Tibial artery (tissue), 4 donors: Measurements from ENCODE around the gene ERF.

Experiments
- DNase-seq, 2 donors: peaks; one replicate each; pipeline ENCODE4 v3.0.0-alpha.2; 2019
- H3K27ac ChIP-seq, 2 donors: fragments of 200-600 bp; sonication (generic) in 1 of 2; 1 replicate in 1 of 2; 2 replicates in 1 of 2; pipeline ENCODE4 v1.5.1; 2018 to 2019; ENCODE audit warnings: mild to moderate bottlenecking in 1 of 2
- H3K27me3 ChIP-seq, 2 donors: fragments of 200-600 bp; sonication (generic) in 1 of 2; one replicate each; pipeline versions ENCODE4 v1.5.1 to v1.6.0; 2016 to 2019
- H3K36me3 ChIP-seq, 3 donors: fragments of 200-600 bp; sonication (generic) in 2 of 3; one replicate each; pipeline ENCODE4 v1.5.1; 2016 to 2019; ENCODE audit warnings: mild to moderate bottlenecking in 2 of 3
- H3K4me1 ChIP-seq, 4 donors: fragments of 200-600 bp; sonication (generic) in 2 of 4; 1 replicate in 3 of 4; 2 replicates in 1 of 4; pipeline ENCODE4 v1.5.1; 2016 to 2019
- H3K4me3 ChIP-seq, 2 donors: fragments of 200-600 bp; sonication (generic) in 1 of 2; 1 replicate in 1 of 2; 2 replicates in 1 of 2; pipeline ENCODE4 v1.5.1; 2018 to 2019; ENCODE audit warnings: mild to moderate bottlenecking in 2 of 2
- H3K9me3 ChIP-seq, 3 donors: fragments of 200-600 bp; sonication (generic) in 1 of 3; one replicate each; pipeline ENCODE4 v1.5.1; 2016 to 2019
- intact Hi-C: fragments of 100-400 bp; cut with DNase I; formaldehyde crosslinking; loops from one replicate; pipeline ENCODE4 v1.15.0; 2023; ENCODE audit warnings: low total_unique reads
- TF ChIP-seq, protein P1 (sequence below), 2 experiments: fragments of 200-600 bp in 1 of 2; fragments of 450-650 bp in 1 of 2; IDR thresholded peaks; one replicate each; pipeline ENCODE4 v1.5.1; 2017 to 2019; ENCODE audit warnings: antibody characterized with exemption in 2 of 2, mild to moderate bottlenecking in 1 of 2, moderate library complexity in 1 of 2

Gene ERF

DNA sequence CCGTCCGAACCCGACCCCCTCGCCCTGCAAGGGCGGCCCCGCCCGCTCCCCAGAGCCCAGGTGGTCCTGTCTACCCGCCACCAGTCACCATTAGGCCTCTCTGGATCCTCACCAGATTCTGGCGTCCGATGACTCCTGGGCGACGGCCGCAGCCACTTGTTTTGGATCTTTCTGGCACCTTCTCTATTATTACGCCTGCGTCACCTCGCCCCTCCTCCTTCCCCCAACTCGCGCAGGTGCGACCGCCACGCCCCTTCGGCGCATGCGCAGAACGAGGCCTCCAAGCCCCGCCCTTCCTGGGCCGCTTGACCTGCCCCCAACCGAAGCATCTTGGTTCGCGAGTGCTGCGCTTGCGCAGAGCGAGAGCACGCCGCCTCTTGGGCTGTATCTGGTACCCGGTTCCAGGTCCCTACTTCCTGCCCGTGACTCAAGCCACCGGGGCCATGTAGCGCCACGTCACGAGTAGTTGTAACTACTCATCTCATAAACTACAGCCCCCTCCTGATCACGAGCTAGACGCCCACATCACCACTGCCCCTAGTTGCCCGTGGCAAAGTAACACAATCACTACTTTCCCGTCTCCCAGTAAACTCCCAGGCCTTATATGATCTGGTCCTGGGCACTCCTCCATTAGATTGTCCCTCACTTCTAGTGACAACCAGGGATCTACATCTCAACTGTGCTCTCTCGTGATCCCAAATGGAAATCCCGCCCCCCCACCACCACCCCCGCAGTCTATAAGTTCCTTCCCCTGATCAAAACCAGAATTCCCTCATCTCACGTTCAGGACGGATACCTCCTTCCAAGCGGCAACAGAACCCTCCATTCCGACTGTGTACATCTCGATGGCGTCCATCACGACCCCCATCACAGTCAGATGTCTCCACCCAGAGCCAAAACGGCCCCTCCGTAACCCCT, 37.1 kb downstream of the ERF start, which contains the start of gene DEDD2:
Gene DEDD2 (minus strand): TSS at position 158 of the 918 bp plus-strand sequence. CDS start 670 bp downstream, outside the sequence.
- Histone ChIP-seq H3K27me3 (no peaks in the 10 kb centered on the region), H3K27ac (peak within 1 kb of the TSS; percentile 89 to 93), H3K4me1 (peaks cover 0 to 56% (median 42%) of the 10 kb centered on the region in 4 donors), H3K36me3 (peaks cover 7 to 24% (median 18%) of the 10 kb centered on the region in 3 donors), H3K9me3 (no peaks in the 10 kb centered on the region), H3K4me3 (peak within 1 kb of the TSS; percentile 86 to 88)
- intact Hi-C loops = no loop called here
- TF ChIP-seq, protein P1, sequence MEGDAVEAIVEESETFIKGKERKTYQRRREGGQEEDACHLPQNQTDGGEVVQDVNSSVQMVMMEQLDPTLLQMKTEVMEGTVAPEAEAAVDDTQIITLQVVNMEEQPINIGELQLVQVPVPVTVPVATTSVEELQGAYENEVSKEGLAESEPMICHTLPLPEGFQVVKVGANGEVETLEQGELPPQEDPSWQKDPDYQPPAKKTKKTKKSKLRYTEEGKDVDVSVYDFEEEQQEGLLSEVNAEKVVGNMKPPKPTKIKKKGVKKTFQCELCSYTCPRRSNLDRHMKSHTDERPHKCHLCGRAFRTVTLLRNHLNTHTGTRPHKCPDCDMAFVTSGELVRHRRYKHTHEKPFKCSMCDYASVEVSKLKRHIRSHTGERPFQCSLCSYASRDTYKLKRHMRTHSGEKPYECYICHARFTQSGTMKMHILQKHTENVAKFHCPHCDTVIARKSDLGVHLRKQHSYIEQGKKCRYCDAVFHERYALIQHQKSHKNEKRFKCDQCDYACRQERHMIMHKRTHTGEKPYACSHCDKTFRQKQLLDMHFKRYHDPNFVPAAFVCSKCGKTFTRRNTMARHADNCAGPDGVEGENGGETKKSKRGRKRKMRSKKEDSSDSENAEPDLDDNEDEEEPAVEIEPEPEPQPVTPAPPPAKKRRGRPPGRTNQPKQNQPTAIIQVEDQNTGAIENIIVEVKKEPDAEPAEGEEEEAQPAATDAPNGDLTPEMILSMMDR (IDR thresholded peaks at IDR 0.05) = no peak
- peak; percentile 97 to 99 for DNase-seq

DNA sequence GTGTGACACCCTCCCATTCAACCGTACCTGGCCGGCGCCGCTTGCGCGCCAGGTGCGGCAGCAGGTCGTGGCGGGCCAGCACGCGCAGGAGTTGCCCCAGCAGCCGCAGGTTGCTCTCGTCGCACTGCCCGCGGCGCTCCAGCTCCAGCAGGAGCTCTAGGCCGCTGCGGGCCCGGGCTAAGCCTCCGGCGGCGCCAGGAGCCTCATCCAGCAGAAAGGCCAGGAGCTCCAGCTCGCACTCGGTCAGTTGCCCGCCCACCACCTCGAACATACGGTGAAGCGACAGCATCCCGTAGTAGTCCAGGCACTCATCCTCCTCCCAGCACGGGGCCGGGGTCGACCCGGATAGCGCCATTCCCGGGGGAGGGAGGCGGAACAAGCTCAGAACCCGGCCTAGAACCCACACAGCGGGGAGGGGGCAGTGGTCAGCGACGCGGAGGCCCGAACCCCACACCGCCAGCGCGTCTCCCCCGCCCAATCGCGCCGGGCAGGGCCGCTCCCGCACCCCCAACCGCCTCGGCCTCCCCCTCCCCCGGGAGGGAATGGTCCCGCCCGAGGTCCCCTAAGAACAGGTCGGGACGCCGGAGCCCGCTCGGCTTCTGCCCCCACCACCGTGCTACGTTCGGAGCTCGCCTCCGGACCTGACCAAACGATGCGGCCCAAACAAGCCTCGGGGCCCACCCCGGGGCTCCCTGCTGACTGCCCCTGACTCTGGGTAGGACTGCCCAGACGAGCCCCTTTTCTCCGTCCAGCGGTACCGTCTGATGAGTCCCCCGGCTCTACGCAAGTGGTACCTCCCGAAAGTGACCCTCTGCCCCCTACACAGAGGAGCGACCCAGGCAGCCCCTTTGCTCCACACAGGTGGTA, 38.0 kb downstream of the ERF start:
- Histone ChIP-seq H3K27ac (peak overlapping the region; percentile 89 to 93), H3K4me1 (peaks cover 0 to 53% (median 42%) of the 10 kb centered on the region in 4 donors), H3K36me3 (peaks cover 12 to 32% (median 23%) of the 10 kb centered on the region in 3 donors), H3K27me3 (no peaks in the 10 kb centered on the region), H3K9me3 (no peaks in the 10 kb centered on the region), H3K4me3 (peak overlapping the region; percentile 86 to 88)
- intact Hi-C loops = no loop called here
- TF ChIP-seq, protein P1 (IDR thresholded peaks at IDR 0.05) = no peak
- peak in 1 of 2 donors; percentile 78 for DNase-seq

DNA sequence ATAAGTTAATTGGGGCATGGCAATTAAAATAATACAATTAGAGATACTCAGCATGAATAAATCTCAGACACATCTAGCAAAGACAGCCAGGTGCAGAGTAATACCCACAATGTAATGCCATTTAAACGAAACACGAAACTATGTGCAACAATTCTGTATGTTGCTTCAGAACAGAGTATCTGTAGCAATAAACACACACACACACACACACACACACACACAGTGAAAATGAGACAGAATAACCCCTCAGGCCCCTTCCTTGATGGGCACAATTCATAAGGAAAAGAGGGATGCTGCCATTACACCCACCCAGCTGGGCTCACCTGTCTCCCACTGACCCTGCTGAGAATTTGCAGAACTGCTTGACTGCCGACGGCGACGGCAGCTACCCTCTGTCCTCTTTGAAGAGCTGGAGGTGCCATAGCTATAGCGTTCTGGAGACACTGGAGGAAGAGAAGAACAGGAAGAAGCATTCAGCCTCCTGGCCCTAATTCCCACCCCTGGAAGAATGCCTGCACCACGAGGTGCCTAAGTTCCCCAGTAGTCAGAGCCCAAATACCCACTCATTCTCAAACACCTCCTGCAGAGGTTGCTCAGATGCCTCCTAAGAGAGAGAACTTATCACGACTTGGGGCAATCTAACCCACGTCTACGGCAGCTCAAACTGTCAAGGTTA, 40.0 kb downstream of the ERF start:
- no peak overlapping the region for H3K27ac ChIP-seq
- no peaks in the 10 kb centered on the region for H3K9me3 ChIP-seq
- no peak overlapping the region for H3K4me3 ChIP-seq
- TF ChIP-seq, protein P1 (IDR thresholded peaks at IDR 0.05) = no peak
- no peaks in the 10 kb centered on the region for H3K27me3 ChIP-seq
- peaks cover 15 to 51% (median 32%) of the 10 kb centered on the region in 3 donors for H3K36me3 ChIP-seq
- intact Hi-C loops = no loop called here
- no peak for DNase-seq
- peaks cover 0 to 38% (median 32%) of the 10 kb centered on the region in 4 donors for H3K4me1 ChIP-seq

DNA sequence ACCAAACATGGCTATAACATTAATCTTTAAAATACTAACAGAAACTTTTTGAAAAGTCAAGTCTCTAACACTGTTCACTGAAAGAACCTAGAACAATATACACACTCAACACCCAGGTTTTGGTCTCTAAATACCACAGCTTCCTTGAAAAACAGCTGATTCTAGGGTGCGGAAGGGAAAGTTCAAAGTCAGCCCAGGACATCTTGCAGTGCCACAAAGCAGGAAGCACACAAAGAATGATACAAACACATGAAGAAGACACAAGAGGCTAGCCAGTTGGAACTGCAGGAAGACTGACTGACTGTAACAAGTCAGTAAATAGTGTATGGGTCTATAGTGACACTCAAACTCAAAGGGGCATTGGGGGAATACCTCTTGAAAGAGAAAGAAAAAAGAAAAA, 42.0 kb downstream of the ERF start:
- intact Hi-C loops = no loop called here
- TF ChIP-seq, protein P1 (IDR thresholded peaks at IDR 0.05) = no peak
- Histone ChIP-seq H3K4me3 (no peak overlapping the region), H3K9me3 (no peaks in the 10 kb centered on the region), H3K27me3 (no peaks in the 10 kb centered on the region), H3K4me1 (peaks cover 0 to 26% (median 14%) of the 10 kb centered on the region in 4 donors), H3K27ac (no peak overlapping the region), H3K36me3 (peaks cover 34 to 72% (median 52%) of the 10 kb centered on the region in 3 donors)
- no peak for DNase-seq

DNA sequence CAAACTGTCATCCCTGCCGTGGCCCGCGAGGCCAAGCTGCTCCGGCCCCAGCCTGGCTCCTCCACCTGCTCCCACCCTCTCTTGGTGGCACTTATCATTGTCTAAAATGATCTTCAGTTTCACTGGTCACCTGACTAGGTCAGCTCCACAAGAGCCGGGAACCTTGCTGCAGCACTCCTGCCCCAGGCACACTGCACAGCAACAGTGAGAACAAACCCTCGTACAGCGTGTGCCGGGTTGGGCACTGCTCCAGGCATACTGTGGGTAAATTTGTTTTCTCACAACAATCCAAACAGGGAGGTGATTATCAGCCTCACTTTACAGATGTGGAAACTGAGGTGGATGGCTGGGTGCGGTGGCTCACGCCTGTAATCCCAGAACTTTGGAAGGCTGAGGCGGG, 46.3 kb downstream of the ERF start:
- Histone ChIP-seq H3K9me3 (no peaks in the 10 kb centered on the region), H3K4me3 (no peak overlapping the region), H3K27ac (no peak overlapping the region), H3K36me3 (peaks cover 55 to 99% (median 80%) of the 10 kb centered on the region in 3 donors), H3K27me3 (no peaks in the 10 kb centered on the region), H3K4me1 (peaks cover 0 to 12% (median 0%) of the 10 kb centered on the region in 4 donors)
- intact Hi-C loops = no loop called here
- no peak for DNase-seq
- TF ChIP-seq, protein P1 (IDR thresholded peaks at IDR 0.05) = no peak
